GM21381 (cell line): Measurements from ENCODE around the gene MYO9A.

Source experiments
- ATAC-seq: cut with Tn5 transposase; IDR thresholded peaks from one replicate; pipeline ENCODE4 v1.9.1; 2021; ENCODE audit warnings: mild to moderate bottlenecking, moderate library complexity; ENCODE audit not compliant: unreplicated experiment

The MYO9A gene

DNA sequence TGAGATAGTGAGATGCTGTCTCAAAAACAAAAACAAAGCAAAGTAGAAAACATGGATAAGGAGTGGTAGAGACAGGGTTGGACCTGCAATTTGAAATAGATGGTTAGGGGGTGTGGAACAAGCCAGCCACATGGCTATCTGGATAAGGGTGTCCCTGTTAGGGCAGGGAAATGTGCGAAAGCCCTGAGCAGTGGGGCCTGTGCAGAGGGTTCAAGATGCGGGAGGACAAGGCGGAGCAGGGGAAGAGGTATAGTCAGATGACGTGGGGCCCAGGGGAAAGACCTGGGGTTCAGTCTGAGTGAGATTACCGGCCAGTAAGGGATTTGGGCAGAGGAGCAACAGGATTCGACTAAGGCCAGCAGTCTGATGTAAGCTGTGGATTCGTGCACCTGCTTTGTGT lies 326.0 kb downstream of the MYO9A start:
- ATAC-seq = no peak

DNA sequence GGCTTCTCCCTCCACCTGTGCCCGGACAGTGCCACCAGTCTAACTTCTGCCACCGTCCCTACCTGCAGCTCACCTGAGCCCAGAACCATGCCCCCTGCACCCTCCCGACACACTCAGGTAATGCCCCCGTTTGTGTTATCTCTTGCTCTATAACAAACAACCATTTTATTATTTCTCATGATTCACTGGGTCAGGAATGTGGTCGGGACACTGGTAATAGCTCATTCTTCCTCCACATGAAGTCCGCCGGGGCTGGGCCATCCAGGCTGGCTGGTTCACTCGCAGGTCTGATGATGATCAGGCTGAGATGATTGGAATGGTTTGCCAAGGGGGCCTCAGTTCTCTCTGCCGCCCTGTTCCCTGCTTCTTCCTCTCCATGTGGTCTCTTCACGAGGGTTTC lies 327.9 kb downstream of the MYO9A start:
- ATAC-seq = no peak

DNA sequence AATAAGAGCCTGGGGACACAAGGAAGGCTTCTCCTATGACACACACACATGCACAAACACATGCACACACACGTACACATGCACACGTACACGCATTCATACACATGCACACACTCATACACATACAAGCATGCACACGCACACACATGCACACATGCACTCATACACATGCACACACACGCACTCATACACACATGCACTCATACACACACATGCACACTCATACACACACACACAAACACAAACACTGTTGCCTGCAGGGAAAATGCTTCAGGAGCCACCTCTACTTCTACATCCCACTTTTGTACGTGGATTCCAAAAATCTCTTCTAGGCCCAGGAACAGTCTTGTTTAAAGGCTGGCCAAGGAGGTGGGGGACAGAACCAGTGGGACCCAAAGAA lies 328.3 kb downstream of the MYO9A start:
- no peak for ATAC-seq

DNA sequence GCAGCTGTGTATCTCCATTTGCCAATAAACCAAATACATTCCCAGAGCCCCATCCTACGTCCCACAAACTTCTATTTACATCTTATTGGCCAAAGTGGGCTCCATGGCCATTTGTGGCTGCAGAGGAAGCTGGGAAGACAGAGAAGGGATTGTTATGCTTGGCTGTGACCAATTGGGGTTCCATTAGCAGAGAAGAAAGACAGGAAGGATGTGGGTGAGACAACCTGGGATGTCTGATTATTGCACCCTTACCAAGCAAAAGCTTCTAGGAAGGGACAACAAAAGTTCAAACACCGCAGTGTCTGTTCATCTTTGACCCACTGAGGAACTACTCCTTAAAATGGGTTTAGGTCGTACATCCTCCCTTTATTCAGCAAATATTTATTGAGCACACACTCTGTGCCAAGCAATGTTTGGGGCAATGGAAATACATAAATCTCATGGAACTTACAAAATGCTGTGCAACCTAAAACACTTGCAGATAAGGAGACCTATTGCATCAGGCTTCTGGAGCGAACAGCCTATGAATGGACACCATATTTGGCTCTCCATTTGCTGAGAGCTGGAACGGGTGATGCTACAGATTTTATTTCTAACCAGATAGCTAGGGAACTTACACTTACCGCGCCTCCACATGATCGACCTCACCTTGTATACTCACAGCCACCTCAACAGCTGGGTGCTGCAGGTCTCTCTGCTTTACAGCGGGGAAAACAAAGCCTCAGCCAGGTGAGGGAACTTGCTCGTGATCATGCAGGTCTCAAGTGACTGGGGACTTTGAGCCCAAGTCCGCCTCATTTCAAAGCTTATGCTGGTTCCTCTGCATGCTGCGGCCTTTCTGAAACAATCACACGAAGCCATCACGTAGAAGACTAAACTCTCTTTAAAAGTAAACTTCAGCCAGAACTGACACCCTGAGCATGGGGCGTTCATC lies 329.0 kb downstream of the MYO9A start:
- no peak for ATAC-seq

DNA sequence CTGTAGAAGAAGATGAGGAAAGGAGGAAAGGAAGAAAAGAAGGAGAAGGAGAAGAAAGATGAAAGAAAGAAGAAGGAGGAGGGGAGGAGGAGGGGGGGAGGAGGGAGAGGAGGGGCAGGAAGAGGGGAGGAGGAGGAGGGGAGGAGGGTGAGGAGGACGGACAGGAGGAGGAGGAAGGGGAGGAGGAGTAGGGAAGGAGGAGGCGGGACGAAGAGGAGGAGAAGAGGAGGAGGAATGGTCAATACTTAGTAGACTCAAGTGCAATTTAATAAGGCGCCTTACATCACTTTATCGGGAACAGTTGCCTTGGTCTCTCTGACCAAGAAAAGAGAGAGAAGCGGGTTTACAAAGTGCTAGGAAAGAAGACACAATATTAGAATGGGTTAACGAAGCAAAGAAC lies 331.3 kb downstream of the MYO9A start:
- ATAC-seq = no peak

DNA sequence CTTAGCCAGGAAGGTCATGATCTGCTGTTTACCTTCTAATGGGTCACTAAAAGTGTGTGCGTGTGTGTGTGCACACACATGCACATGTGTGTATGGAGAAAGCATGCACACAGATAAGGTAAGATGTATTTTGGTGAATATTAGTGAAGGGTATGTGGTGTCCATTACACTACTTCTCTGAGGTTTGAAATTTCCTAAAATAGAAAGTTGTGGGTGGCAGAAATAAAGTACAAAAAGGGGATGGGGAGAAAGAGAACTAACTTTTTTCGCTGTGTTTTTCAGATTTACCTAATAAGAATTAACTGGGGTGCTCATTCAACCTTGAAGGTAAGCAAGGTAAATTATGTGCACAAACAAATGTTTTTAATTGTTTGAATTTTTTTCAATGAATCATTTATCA lies 332.0 kb downstream of the MYO9A start:
- ATAC-seq = no peak

DNA sequence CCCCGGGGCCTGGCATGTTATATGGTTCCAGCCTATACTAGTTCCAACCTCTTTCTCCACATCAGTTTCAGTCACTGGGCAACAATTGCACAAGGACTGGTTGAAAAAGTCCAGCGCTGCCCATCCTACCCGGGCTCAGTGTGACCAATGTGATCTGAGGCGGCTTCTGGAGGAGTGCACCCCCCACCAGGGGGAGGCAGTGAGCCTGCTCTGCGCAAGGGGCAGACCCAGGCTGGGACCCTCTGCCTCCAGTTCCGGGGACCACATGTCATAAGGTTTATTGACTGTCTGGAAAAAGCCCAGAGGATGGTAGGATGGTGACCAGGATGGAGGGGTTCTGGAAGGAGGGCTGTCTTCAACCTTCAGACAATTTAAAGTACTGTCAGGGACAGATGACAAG lies 333.2 kb downstream of the MYO9A start:
- no peak for ATAC-seq

DNA sequence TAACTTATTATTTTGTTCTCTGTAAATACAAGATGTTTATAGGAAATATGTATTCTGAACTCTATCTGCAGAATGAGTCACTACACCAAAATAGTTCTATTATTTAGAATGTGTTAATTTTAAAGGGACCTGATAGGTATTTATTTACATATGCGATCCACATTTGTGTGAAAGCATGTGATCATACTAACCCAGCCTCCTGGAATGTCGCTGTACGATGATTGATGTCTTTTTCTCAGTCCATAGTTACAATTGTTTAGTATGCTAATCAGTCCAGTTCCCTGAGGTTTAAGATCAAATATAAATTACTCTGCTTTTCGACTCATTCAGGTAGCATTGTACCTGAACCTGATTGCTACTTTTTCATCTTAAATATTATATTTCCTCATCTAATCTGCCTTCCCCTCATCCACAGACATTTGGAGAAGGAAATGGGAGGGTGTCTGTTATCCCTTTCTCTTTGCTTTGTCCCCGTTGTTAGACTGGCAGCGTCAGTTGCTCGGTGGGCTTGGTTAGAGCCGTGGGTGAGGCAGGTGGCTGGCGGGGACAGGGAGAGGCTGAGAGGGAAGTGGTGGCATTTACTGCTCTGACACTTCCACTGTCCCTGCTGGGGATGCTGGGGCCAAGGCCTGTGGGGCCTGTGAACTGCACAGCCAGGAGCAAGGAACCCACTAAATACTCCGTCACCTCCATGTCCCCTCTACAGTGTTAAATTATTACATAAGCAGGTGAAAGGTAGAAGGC lies 335.4 kb downstream of the MYO9A start:
- ATAC-seq = no peak

DNA sequence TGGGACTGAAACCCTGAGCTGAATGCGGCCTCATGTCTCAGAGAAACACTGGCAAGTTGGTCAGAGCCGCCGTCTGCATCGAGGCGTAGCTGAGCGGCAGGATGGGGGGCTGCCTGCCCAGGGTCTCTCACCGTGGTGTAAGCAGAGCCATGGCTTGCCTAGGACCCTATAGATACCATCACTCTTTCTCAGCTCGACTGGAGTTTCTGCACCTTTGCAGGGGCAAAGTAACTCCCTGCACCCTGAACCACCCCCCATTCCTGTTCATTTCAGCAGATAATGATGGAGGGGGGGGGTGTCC lies 336.0 kb downstream of the MYO9A start:
- no peak for ATAC-seq

DNA sequence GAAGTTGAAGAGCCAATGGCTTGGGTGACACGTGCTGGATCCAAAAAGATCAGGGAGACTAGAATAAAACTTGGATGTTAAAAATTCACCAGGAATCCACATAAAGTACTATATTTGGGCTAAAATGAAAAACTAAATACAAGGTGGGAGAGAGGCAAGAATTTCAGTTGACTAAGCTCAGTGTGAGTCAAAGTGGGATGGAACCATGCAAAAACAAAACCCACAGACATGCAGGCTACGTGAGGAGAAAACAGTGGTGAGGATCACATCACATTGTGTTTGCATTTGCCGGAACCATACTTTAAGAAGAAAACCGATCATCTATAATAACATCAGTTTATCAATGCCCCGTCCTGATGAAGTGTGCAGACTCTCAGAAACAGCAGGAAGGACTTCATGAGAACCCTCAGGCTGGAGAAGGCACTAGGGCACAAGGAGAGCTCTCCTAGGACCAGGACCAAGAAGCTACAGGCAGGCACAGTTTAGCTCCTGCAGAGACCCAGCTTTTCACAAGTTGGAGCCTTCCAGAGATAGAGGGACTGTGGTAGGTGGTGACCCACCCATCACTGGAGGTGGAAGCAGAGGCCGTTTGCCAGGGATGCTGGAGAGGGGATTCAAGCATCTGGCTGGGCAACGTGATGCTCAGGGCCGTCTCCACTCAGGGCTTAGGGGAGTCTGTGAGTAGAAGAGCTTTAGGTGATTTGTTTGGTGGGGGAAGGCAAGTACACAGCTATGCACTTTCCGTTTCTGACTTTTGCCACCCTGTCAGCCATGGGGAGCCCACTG lies 336.6 kb downstream of the MYO9A start:
- no peak for ATAC-seq

DNA sequence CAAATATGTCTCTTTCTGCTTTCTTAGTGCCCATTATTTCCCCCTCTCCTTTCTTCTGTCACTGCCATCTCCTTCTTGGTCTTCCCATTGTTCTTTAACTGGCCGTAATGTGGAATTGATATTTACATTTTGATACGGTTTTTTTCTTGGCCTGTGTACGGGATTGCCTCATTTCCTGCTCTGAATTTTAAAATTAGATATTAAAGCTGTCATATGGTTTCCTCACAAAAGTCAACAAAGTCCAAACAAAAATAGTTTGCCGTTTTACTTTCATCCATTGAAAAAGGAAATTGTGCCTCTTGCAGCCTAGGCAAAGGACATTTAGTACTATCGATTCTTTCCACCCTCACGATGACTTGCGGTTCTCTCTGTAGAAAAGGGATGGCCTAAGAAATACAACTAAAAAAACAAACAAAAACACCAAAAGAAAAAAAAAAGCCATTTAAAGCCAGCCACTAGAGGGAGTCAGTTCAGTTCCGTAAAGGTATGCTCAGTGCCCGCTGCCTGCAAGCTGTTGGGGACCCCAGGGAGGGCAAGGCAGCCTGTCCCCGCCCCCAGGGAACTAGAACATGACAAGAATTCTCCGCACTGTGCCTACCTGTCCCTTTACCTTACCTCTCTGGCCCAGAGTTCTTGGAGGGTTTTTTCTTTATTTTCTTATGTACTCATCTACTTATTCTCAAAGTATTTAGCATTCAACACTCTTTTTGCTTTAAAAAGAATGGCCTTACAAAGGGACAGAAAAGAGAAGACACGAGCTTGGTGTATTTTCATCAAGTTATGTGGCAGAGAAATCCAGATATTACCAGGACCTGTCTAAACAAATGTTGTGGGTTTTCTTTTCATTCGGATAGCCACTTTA lies 337.6 kb downstream of the MYO9A start:
- ATAC-seq = no peak

DNA sequence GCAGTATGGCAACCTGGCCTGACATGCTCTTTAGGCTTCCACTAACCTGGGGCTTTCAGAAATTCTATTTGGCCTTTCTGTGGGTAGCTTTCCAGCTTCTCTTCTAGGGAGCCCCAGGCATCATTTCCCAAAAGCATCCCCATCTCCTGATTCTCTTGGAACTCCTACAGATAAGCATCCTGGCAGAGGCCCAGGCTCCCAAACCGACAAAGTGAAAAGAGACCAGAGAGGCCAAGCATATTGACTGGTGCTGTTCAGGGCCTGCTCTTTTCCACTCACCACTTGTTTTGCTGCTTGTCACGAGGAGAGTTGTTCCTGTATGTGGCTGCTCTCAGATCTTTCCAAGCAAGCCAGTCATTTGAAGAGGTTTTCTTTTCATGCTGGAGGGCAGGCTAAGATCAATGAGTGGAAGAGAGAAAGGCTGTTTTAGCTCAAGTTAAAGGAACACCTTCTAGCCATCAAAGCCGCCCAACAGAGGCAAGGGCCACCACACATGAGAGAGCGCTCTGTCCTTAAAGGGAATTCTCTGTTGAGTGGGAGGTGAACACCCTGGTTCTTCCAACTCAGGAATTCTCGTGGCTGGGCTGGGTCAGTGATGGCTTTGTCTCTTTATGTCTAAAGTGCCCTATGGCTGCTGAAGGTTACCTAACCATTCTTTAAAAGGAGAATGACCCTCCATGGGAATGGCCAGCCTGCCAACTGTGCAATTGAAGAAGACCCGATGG lies 338.7 kb downstream of the MYO9A start:
- no peak for ATAC-seq

DNA sequence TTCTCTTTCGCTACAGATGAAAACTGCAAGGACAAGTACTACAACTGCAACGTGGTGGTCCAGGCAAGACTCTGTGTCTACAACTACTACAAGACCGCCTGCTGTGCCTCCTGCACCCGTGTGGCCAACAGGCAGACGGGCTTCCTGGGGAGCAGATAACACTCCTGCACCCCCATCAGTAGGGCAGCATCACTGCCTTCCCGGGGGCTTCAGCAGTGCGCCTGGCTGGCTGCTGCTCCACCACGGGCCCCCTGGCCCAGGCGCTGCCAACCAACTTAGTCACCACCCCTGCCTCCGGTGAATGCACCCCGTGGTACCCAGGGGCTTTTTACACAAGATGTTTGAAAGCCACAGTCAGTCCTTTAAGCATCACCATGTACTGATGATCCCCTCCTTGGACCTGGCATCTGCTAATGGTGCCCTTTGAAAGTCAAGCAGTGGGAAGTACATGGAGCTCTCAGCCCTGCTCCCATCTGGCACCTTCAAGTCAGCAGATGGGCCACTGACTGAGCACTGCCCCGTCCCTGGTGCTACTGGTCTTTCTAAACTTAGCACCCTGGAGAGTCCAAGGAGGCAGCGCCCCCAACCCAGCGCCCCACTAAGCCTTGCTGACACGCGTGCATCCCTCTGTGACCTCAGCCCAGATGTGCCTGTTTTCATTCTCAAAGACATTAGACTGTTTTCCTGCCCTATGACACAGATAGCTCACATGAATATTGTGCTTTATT lies 340.6 kb downstream of the MYO9A start:
- ATAC-seq = no peak

DNA sequence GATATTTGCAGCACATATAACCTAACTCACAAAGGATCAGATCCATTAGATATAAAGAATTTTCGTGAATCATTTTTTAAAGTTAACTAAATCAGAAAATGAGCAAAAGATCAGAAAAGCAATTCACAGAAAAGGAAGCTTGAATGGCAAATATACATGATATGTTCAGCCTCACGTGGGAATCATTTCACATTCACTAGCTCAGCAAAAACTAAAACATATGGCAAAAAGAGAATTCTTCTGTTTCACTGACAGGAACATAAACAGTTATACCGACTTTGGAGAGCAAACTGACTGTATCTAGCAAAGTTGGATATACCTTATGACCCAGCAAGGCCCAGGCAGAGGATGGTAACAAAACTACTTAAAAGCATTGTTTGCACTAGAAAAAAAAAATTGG lies 341.6 kb downstream of the MYO9A start:
- ATAC-seq = no peak

DNA sequence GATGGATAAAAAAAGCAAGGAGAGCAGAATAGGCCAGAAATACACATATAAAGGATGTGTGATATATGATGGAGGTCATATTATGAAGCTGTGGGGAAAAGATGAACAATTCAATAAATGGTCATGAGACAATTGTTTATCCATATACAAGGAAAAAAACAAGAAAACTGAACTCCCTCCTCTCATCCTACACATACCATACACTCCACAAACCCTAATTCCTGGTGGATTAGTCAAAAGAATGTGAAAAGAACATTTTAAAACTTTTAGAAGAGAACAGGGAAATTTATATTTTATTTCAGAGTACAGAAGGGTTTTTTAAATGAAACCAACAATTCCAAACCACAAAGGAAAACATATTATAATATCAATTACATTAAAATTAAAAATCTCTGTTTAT lies 342.1 kb downstream of the MYO9A start:
- ATAC-seq = no peak

DNA sequence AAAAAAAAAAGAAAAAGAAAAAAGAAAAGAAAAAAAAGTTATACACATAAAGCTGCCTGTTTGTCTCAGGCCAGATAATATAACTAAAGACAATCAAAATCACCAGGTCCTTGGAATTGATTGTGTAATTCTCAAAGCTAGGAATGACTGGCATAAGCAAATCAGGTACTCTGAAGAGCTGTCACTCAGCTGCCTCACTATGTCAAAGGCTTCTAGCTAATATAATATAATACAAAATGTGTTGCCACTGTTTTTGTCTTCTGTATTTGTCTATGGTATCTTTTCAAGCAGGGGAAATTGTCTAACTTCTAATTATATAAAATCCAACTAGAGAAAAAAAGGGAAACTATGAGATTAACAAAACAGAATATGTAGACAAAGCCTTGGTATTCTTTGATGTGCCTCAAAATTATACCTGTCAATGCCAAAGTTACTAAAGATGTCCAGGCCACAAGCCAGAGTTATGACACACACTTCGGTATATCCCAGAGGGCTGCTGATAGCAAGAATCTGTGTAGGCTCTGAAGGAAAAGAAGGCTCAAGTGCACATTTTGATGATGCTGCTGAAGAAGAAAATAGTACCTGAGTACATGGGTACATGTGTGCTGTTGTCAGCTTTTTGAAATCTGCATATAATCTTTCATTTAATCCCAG lies 344.6 kb downstream of the MYO9A start:
- no peak for ATAC-seq
